Endodermal cell (in vitro differentiated cells): ENCODE measurements around the gene CD276. TPM values are rescaled to one million over a fixed set of nuclear protein-coding genes. Genes with fewer than 3 reads are reported as not detected.

ENCODE experiments used
- DNase-seq: peaks from one replicate; pipeline ENCODE4 v3.0.0-alpha.2; 2017
- H3K27ac ChIP-seq: 2 replicates; pipeline ENCODE4 v1.5.1; 2013; ENCODE audit warnings: mild to moderate bottlenecking, low read depth, low read length, moderate library complexity
- H3K27me3 ChIP-seq: 2 replicates; pipeline ENCODE4 v1.6.1; 2013; ENCODE audit warnings: mild to moderate bottlenecking, low read length, moderate library complexity; ENCODE audit not compliant: insufficient read depth, control insufficient read depth, poor library complexity, severe bottlenecking
- H3K36me3 ChIP-seq: 2 replicates; pipeline ENCODE4 v1.7.0; 2013; ENCODE audit warnings: mild to moderate bottlenecking, low read length, moderate library complexity; ENCODE audit not compliant: control insufficient read depth, insufficient read depth
- H3K4me1 ChIP-seq: one replicate; pipeline ENCODE4 v1.7.0; 2013; ENCODE audit warnings: low read length; ENCODE audit not compliant: control insufficient read depth, insufficient read depth
- H3K4me3 ChIP-seq: 2 replicates; pipeline ENCODE4 v1.5.1; 2013; ENCODE audit warnings: mild to moderate bottlenecking, low read length, moderate library complexity
- H3K9ac ChIP-seq: 2 replicates; pipeline ENCODE4 v1.6.1; 2013; ENCODE audit warnings: mild to moderate bottlenecking, low read length, moderate library complexity; ENCODE audit not compliant: poor library complexity, severe bottlenecking; ENCODE audit errors: extremely low read depth
- H3K9me3 ChIP-seq: 2 replicates; pipeline ENCODE4 v1.6.1; 2013; ENCODE audit warnings: mild to moderate bottlenecking, low read length, moderate library complexity; ENCODE audit not compliant: control insufficient read depth
- H3K27ac Mint-ChIP-seq: 2 replicates; pipeline ENCODE4 v1.8.0; 2020; ENCODE audit warnings: mixed read lengths
- H3K27me3 Mint-ChIP-seq: 2 replicates; pipeline ENCODE4 v1.8.0; 2021; ENCODE audit warnings: mild to moderate bottlenecking, mixed read lengths; ENCODE audit not compliant: insufficient read depth
- H3K36me3 Mint-ChIP-seq: 2 replicates; pipeline ENCODE4 v1.8.0; 2020; ENCODE audit warnings: low read depth, mixed read lengths
- H3K4me1 Mint-ChIP-seq: 2 replicates; pipeline ENCODE4 v1.8.0; 2020; ENCODE audit warnings: mixed read lengths
- H3K4me3 Mint-ChIP-seq: 2 replicates; pipeline ENCODE4 v1.8.0; 2020; ENCODE audit warnings: mild to moderate bottlenecking, moderate library complexity, mixed read lengths
- H3K9me3 Mint-ChIP-seq: 2 replicates; pipeline ENCODE4 v1.8.0; 2020; ENCODE audit warnings: mild to moderate bottlenecking, mixed read lengths
- CTCF ChIP-seq: fragments of 200-600 bp; sonication (generic); conservative IDR thresholded peaks from 2 replicates; pipeline ENCODE4 v1.5.0; 2021; ENCODE audit warnings: antibody characterized with exemption, mild to moderate bottlenecking
- WGBS, 2 experiments: methylation state at CpG; one replicate each; pipeline versions ENCODE4 v1.1.5 to v1.1.7; 2013; ENCODE audit warnings: missing lambda C conversion rate in 2 of 2, mixed read lengths in 1 of 2; ENCODE audit not compliant: insufficient coverage in 1 of 2, insufficient read length in 1 of 2; 5-methylcytosine and 5-hydroxymethylcytosine counted together
- total RNA-seq, 2 donors: library from RNA; stranded (reverse); fragmentation: NEBNext Ultra II Directional in 1 of 2; extraction: Animal tissue kit (Norgen Biotek cat#: 25700) in 1 of 2; gene quantifications; 2 replicates in 1 of 2; 3 replicates in 1 of 2; pipeline ENCODE4 v1.2.1, GENCODE V29; 2021

Gene CD276
- total RNA-seq, 2 donors from 2014 or later, result 122 to 133 TPM

GRCh38 chr15:73756947-73757513 is 72.8 kb downstream of the CD276 start:
- Histone ChIP-seq H3K27ac (no peak overlapping the region), H3K9me3 (no peaks in the 10 kb centered on the region), H3K4me1 (no peaks in the 10 kb centered on the region), H3K36me3 (no peaks in the 10 kb centered on the region), H3K27me3 (peaks cover 86% of the 10 kb centered on the region), H3K9ac (no peak overlapping the region), H3K4me3 (no peak overlapping the region)
- H3K27me3 Mint-ChIP-seq, result peaks cover 20% of the 10 kb centered on the region
- TF ChIP-seq CTCF, result no peak
- H3K36me3 Mint-ChIP-seq, result no peaks in the 10 kb centered on the region
- WGBS, 2 experiments, result 89 to 94% methylated on average over 2 to 3 of the region's 3 CpGs
- H3K4me3 Mint-ChIP-seq, result no peak overlapping the region
- H3K27ac Mint-ChIP-seq, result no peak overlapping the region
- H3K9me3 Mint-ChIP-seq, result no peaks in the 10 kb centered on the region
- DNase-seq, result no peak
- peaks cover 12% of the 10 kb centered on the region for H3K4me1 Mint-ChIP-seq

- no peak overlapping the region for H3K9ac ChIP-seq
- H3K4me3 ChIP-seq, result no peak overlapping the region
- DNase-seq, result no peak
- Mint-ChIP-seq H3K27me3 (peaks cover 16% of the 10 kb centered on the region), H3K4me1 (peaks cover 12% of the 10 kb centered on the region), H3K27ac (no peak overlapping the region), H3K36me3 (no peaks in the 10 kb centered on the region), H3K9me3 (no peaks in the 10 kb centered on the region), H3K4me3 (no peak overlapping the region)
- H3K27ac ChIP-seq, result no peak overlapping the region
- TF ChIP-seq CTCF, result no peak
- H3K27me3 ChIP-seq, result peaks cover 86% of the 10 kb centered on the region
- no peaks in the 10 kb centered on the region for H3K36me3 ChIP-seq
- H3K4me1 ChIP-seq, result no peaks in the 10 kb centered on the region
- H3K9me3 ChIP-seq, result no peaks in the 10 kb centered on the region
Observed at GRCh38 chr15:73757571-73757970, 73.4 kb downstream of the CD276 start.

GRCh38 chr15:73758461-73758860 is 74.3 kb downstream of the CD276 start:
- DNase-seq, result no peak
- no peaks in the 10 kb centered on the region for H3K36me3 ChIP-seq
- Mint-ChIP-seq H3K27ac (no peak overlapping the region), H3K27me3 (peaks cover 17% of the 10 kb centered on the region), H3K9me3 (no peaks in the 10 kb centered on the region), H3K36me3 (no peaks in the 10 kb centered on the region), H3K4me3 (no peak overlapping the region), H3K4me1 (peaks cover 12% of the 10 kb centered on the region)
- peaks cover 82% of the 10 kb centered on the region for H3K27me3 ChIP-seq
- H3K4me1 ChIP-seq, result no peaks in the 10 kb centered on the region
- H3K27ac ChIP-seq, result no peak overlapping the region
- no peak overlapping the region for H3K4me3 ChIP-seq
- H3K9ac ChIP-seq, result no peak overlapping the region
- WGBS, 2 experiments, result 82 to 83% methylated on average over 4 to 5 of the region's 5 CpGs
- no peak for TF ChIP-seq CTCF
- H3K9me3 ChIP-seq, result no peaks in the 10 kb centered on the region
